Keratinocyte (primary cell): ENCODE measurements around the gene NCOA3. TPM values are rescaled to one million over a fixed set of nuclear protein-coding genes. Genes with fewer than 3 reads are reported as not detected.

Experiments used
- DNase-seq: peaks from one replicate; pipeline ENCODE4 v3.0.0-alpha.2; 2011; ENCODE audit warnings: low read depth, missing footprints, low spot score
- FAIRE-seq: peaks from 2 replicates; lab custom pipeline; 2011; peaks lifted over from hg19 to GRCh38; lab: Jason Lieb, UNC
- H2AFZ ChIP-seq: 2 replicates; pipeline ENCODE4 v1.6.0; 2012; ENCODE audit warnings: low read length, control low read depth, inconsistent platforms; ENCODE audit not compliant: control insufficient read depth
- H3K27ac ChIP-seq: 2 replicates; pipeline ENCODE4 v1.5.1; 2011; ENCODE audit warnings: low read length; ENCODE audit not compliant: control insufficient read depth, insufficient read depth
- H3K27me3 ChIP-seq: 3 replicates; pipeline ENCODE4 v1.6.0; 2011; ENCODE audit warnings: low read length; ENCODE audit not compliant: control insufficient read depth, insufficient read depth; ENCODE audit errors: extremely low read depth
- H3K36me3 ChIP-seq, 2 experiments: 2 replicates in 1 of 2; 3 replicates in 1 of 2; pipeline ENCODE4 v1.5.1; 2011; ENCODE audit warnings: low read length in 2 of 2, mild to moderate bottlenecking in 1 of 2; ENCODE audit not compliant: control insufficient read depth in 2 of 2, insufficient read depth in 2 of 2; ENCODE audit errors: extremely low read depth in 1 of 2
- H3K4me1 ChIP-seq: 3 replicates; pipeline ENCODE4 v1.5.1; 2011; ENCODE audit warnings: low read length; ENCODE audit not compliant: control insufficient read depth, insufficient read depth; ENCODE audit errors: extremely low read depth
- H3K4me2 ChIP-seq: 3 replicates; pipeline ENCODE4 v1.6.0; 2011; ENCODE audit warnings: low read depth, low read length; ENCODE audit not compliant: control insufficient read depth, insufficient read depth; ENCODE audit errors: extremely low read depth
- H3K4me3 ChIP-seq, 3 experiments: fragments of 200-600 bp in 1 of 3; sonication (generic) in 1 of 3; 2 replicates in 2 of 3; 3 replicates in 1 of 3; pipeline ENCODE4 v1.5.1; 2011 to 2016; ENCODE audit warnings: low read length in 3 of 3, mild to moderate bottlenecking in 3 of 3, control low read depth in 2 of 3, inconsistent platforms in 1 of 3, low read depth in 1 of 3, mixed read lengths in 1 of 3, mixed run types in 1 of 3, moderate library complexity in 1 of 3; ENCODE audit not compliant: control insufficient read depth in 2 of 3, insufficient read depth in 2 of 3; ENCODE audit errors: extremely low read depth in 1 of 3
- H3K79me2 ChIP-seq: 2 replicates; pipeline ENCODE4 v1.6.0; 2012; ENCODE audit warnings: low read length; ENCODE audit not compliant: control insufficient read depth, insufficient read depth
- H3K9ac ChIP-seq: 3 replicates; pipeline ENCODE4 v1.6.0; 2011; ENCODE audit warnings: low read length; ENCODE audit not compliant: control insufficient read depth, insufficient read depth; ENCODE audit errors: extremely low read depth
- H3K9me1 ChIP-seq: 3 replicates; pipeline ENCODE4 v1.6.0; 2011; ENCODE audit warnings: low read length; ENCODE audit not compliant: control insufficient read depth, insufficient read depth; ENCODE audit errors: extremely low read depth
- H3K9me3 ChIP-seq: 2 replicates; pipeline ENCODE4 v1.5.1; 2012; ENCODE audit warnings: low read depth, low read length; ENCODE audit not compliant: control insufficient read depth
- H4K20me1 ChIP-seq: 3 replicates; pipeline ENCODE4 v1.6.0; 2011; ENCODE audit warnings: low read length; ENCODE audit not compliant: control insufficient read depth, insufficient read depth; ENCODE audit errors: extremely low read depth
- CTCF ChIP-seq, 3 experiments: IDR thresholded peaks in 1 of 3; conservative IDR thresholded peaks in 1 of 3; optimal IDR thresholded peaks in 1 of 3; 2 replicates in 2 of 3; 3 replicates in 1 of 3; pipeline versions ENCODE3 to v1.5.1; 2011; ENCODE audit warnings: low read length in 3 of 3, mild to moderate bottlenecking in 3 of 3, moderate library complexity in 2 of 3, control low read depth in 1 of 3, inconsistent platforms in 1 of 3; ENCODE audit not compliant: insufficient read depth in 2 of 3; ENCODE audit errors: extremely low read depth in 1 of 3
- EZH2 ChIP-seq: IDR thresholded peaks from one replicate; pipeline ENCODE4 v1.6.1; 2012; ENCODE audit warnings: inconsistent platforms, mild to moderate bottlenecking, low read length, moderate library complexity
- dilution Hi-C: fragments of 300-500 bp; cut with MboI; formaldehyde crosslinking; loops from one replicate; pipeline ENCODE4 v1.7.0; 2020; ENCODE audit warnings: low sequenced_read_pairs; ENCODE audit not compliant: extremely low pct_ligation_motif_present
- polyA plus RNA-seq, 5 experiments: library from polyadenylated mRNA; depleted of rRNA in 3 of 5; stranded (reverse) in 3 of 5; stranded (forward) in 1 of 5; unstranded in 1 of 5; fragments of >200 nt; gene quantifications; 1 replicate in 1 of 5; 2 replicates in 3 of 5; 3 replicates in 1 of 5; pipeline versions ENCODE4 v1.2.1 to v1.2.3, GENCODE V29; 2011 to 2012; ENCODE audit warnings: missing spikeins in 2 of 5, low read depth in 1 of 5, low replicate concordance in 1 of 5

Gene NCOA3
- polyA plus RNA-seq, 1 donor (not counting 4 experiments of a cell fraction or from before 2014, with no cell fraction given) = 25.8 TPM

GRCh38 chr20:47694021-47694818, 192.5 kb downstream of the NCOA3 start:
- no peaks in the 10 kb centered on the region for H3K27me3 ChIP-seq
- peaks cover 19% of the 10 kb centered on the region for H3K9me3 ChIP-seq
- no peak overlapping the region for H3K4me3 ChIP-seq
- no peaks in the 10 kb centered on the region for H4K20me1 ChIP-seq
- no peak for TF ChIP-seq EZH2
- TF ChIP-seq CTCF (optimal IDR thresholded peaks at IDR 0.05 in 1 of 3, IDR thresholded peaks at IDR 0.05 in 1 of 3, conservative IDR thresholded peaks at IDR 0.05 in 1 of 3; ENCODE audit: extremely low read depth in 1 of 3, insufficient read depth in 2 of 3, low read length in 3 of 3) = no peak
- H3K9ac ChIP-seq = no peak overlapping the region
- no peak overlapping the region for H3K4me2 ChIP-seq
- no peak for FAIRE-seq
- DNase-seq = no peak
- dilution Hi-C loops = no loop called here
- H3K36me3 ChIP-seq = peaks cover 12 to 29% of the 10 kb centered on the region in 2 experiments
- no peaks in the 10 kb centered on the region for H3K4me1 ChIP-seq
- no peaks in the 10 kb centered on the region for H3K9me1 ChIP-seq
- H3K27ac ChIP-seq = no peak overlapping the region
- H3K79me2 ChIP-seq = no peaks in the 10 kb centered on the region
- H2AFZ ChIP-seq = no peak overlapping the region

GRCh38 chr20:47696856-47697255, 195.2 kb downstream of the NCOA3 start:
- DNase-seq = no peak
- H3K36me3 ChIP-seq = peaks cover 16 to 28% of the 10 kb centered on the region in 2 experiments
- H3K27ac ChIP-seq = no peak overlapping the region
- dilution Hi-C loops = no loop called here
- no peaks in the 10 kb centered on the region for H3K4me1 ChIP-seq
- peaks cover 14% of the 10 kb centered on the region for H3K9me3 ChIP-seq
- H3K4me2 ChIP-seq = no peak overlapping the region
- H3K27me3 ChIP-seq = no peaks in the 10 kb centered on the region
- H4K20me1 ChIP-seq = no peaks in the 10 kb centered on the region
- H2AFZ ChIP-seq = no peak overlapping the region
- no peaks in the 10 kb centered on the region for H3K79me2 ChIP-seq
- no peaks in the 10 kb centered on the region for H3K9me1 ChIP-seq
- no peak overlapping the region for H3K9ac ChIP-seq
- no peak for FAIRE-seq
- no peak overlapping the region for H3K4me3 ChIP-seq
- TF ChIP-seq EZH2 (no peak), CTCF (optimal IDR thresholded peaks at IDR 0.05 in 1 of 3, IDR thresholded peaks at IDR 0.05 in 1 of 3, conservative IDR thresholded peaks at IDR 0.05 in 1 of 3; ENCODE audit: extremely low read depth in 1 of 3, insufficient read depth in 2 of 3, low read length in 3 of 3) (no peak)
